GM21360 (cell line): ENCODE results near the gene ALDH3B2.
A peak's percentile ranks its signal among the peaks of the same experiment; 100 is the strongest.

Experiments
- ATAC-seq: cut with Tn5 transposase; IDR thresholded peaks from one replicate; pipeline ENCODE4 v1.9.1; 2021; ENCODE audit warnings: mild to moderate bottlenecking, moderate library complexity; ENCODE audit not compliant: unreplicated experiment

The ALDH3B2 gene

DNA sequence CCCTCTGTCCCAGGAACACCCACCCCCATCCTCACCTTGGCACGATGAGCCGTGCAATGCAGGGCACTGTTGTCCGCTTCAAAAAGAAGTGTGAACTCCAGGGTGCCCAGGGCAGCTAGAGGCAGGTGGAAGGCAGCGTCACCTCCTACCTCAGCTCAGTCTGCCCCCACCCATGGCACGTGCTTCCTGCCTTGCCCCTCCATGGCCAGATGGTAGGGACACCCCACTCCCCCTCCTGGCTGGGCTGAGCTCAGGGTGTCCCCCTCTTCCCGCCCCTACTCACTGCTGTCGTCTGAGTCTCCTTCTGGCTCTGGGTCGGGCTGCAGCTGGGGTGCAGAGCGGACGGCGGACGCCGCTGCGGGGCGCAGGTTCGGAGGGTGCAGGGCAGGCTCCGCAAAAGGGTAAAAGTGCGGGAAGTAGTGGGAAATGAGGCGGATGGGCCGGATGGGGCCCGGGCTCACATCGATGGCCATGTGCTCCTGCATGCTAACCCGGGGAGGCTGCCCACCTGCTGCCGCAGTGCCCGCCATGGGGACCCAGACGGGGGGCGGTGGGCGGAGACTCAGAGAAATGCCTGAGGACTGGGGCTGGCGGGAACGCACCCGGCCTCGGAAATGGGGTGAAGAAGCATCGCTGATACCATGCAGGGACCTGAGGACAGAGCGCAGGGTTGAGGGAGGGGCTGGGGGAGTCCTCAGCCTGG, 58.5 kb downstream of the ALDH3B2 start:
- ATAC-seq, result no peak

DNA sequence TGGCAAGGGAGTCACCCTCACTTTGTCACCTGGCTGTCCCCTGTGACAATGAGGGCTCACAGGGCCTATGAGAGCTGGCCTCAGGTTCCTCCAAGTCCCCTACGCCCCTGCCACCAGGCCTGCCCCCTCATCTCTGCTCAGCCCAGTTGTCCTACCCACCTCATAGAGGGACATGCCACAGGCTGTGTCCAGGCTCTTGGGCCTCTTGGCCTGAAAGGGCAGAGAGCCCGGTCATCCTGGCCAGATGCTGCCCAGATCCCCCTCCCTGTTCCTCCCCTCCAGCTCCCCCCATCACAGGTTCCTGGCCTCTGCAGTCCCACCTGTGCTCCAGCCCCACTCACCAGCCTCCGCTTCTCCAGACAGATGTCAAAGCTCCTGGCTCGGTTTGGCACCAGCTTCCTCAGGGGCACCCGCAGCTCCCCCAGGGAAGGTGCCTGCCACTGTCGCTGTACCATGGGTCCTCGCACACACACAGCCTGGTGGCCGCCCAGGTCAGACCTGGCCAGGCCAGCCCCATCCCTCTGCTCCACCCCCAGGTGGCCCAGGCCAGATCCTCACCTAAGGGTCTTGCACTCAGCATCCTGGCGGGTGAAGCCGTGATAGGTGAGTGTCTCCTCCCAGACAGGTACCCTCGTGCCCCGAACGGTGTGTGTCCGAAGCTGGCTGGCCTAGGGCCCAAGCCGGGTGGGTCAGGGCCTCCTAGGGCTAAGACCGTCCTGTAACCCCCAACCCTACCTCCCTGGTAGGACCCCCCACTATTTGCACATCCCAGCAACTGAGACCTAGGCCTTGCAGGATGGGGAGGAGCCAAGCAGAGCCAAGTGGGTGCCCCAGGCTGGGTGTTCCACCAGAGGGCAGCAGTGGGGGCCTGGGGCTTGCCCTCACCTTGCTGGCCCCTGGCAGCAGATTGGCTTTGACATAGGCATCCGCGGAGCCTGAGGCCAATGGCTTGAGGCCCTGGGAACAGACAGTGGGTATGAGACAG, 59.4 kb downstream of the ALDH3B2 start:
- ATAC-seq, result no peak

DNA sequence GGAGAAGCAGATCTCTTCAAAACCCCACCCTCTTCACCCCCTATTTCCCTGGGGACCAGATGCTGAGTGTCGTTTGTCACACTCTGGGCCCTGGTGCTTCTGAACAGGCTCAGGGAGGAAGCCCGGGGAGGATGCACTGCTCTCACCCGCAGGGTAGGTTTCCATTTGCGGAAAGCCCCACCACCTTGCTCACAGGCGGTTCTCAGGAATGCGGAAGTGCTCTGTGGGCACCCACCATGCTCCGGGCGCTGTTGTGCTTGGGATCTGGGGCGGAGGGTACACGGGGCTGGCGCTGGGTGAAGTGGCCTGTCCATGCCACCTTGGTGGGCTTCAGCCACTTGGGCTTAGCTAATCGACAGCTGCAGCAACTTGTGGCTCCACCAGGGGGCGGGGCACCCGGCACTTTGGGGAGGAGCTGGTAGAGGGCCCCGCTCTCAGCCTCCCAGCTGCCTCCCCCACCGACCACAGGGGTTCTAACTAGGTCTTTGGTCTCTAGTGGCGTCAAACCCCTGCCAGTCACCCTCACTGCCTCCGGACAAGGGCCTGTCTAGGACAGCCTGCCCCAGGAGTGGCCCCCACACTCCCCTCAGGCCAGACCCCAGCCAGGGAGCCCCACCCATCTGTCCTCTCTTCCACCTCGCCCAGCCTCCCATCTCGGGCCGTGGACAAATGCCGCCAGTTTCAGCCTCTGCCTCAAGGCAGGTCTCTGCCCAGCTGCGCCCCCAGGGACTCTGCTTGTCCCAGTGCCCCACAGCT, 60.3 kb downstream of the ALDH3B2 start:
- ATAC-seq, result peak; percentile 70

DNA sequence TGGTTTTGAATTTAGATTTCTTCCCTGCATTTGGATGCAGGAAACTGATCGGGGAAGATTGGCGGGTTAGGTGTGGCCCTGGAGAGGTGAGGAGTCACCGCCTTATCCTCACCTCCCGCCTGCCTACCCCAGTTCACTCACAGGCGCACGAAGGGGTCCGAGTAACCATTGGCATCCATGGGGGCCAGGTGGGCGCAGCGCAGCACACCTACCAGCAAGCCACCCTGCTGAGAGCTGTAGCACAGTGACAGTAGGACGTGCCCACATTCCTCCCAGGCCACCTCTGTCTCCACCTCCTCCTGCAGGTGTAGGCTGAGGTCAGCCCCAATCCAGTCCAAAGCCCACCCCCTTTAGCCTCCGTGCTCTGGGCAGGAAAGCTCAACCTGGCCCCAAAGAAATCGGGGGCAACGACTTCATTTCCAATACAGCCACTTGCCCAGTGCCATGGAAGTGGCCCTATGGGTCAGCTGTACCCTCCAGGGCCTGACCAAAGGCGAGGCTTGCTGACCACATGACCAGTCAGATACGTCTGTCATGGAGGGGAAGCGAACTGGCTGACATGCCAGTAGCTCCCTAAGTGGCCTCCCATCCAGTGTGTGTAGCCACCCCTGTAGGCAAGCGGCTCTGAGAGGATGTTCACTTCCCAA, 61.0 kb downstream of the ALDH3B2 start:
- ATAC-seq, result no peak

DNA sequence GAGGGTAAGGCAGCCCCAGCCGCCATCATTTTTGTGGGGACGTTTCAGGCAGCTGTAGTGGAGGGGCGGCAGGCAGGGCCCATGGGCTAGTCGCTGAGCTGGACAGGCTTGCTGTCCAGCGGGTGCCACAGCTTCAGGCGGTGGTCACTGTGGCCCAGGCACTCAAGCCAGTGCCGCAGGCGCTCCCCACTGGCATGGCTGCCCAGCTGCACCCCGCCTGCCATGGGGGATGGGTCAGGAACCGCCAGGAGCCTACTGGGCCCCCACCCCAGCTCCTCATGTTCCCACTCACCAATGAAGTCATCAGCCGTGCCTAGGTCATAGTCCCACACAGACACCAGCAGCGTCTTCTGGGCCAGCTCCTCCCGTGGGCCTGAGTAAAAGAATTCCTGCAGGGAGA, 61.7 kb downstream of the ALDH3B2 start:
- no peak for ATAC-seq
